UCSD-AML1 (cell line): Measurements from ENCODE around the gene OPN1MW.
"Not testable (repeated sequence)": the region's sequence is repeated elsewhere in the genome, so short reads cannot be mapped to it uniquely, and the experiment has no call there.

Experiments used
- DNase-seq: peaks from one replicate; lab custom pipeline; 2025; ENCODE audit not compliant: unreplicated experiment; lab: John Stamatoyannopoulos, UW

Gene OPN1MW

GRCh38 chrX:154209670-154210418 is 27.4 kb downstream of the OPN1MW start:
- DNase-seq, result not testable (repeated sequence)

DNA sequence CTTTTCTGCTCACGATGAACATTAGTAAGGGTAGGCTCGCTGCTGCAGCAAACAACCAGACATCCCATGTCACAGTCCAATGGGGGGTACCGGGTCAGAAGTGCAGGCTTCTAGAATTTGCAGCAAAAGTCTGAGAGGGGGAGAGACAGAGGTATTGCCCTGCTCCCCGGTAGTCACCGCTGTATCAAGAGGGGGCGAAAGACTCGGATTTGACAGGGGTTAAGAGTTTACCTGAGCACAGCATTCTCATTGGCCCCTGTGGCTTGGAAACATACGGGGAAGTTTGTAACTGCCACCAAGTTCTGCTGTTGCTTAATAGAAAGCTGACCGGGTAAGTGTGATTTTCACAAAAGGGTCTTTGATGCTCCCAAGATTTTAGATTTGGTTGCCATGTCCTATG is 28.7 kb downstream of the OPN1MW start:
- not testable (repeated sequence) for DNase-seq

DNA sequence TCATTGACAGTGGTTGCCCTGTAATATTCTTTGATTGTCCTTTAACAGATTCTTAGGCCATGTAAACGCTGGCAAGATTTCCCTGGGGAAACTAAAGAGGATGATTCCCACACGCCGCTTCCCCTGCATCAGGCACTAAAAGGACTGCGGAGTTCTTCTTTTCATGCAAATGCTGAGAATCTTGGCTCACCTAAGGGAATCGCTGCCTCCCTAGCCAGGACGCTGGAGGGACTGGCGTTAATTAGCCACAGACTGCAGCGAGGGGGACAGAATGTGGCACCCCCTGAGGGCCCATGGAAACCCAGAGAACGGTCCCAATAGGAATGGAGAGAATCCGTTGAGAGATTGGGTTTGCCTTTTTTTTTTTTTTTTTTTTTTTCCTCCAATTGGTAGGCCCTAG is 29.1 kb downstream of the OPN1MW start:
- not testable (repeated sequence) for DNase-seq

GRCh38 chrX:154219456-154219855 is 37.1 kb downstream of the OPN1MW start, which contains the start of gene OPN1MW2:
Gene OPN1MW2 (plus strand): TSS chrX:154219756. CDS start chrX:154219816, 60 bp downstream.
- DNase-seq, result not testable (repeated sequence)

- not testable (repeated sequence) for DNase-seq
These were observed 42.9 kb downstream of the OPN1MW start for GRCh38 chrX:154225292-154225691.

DNA sequence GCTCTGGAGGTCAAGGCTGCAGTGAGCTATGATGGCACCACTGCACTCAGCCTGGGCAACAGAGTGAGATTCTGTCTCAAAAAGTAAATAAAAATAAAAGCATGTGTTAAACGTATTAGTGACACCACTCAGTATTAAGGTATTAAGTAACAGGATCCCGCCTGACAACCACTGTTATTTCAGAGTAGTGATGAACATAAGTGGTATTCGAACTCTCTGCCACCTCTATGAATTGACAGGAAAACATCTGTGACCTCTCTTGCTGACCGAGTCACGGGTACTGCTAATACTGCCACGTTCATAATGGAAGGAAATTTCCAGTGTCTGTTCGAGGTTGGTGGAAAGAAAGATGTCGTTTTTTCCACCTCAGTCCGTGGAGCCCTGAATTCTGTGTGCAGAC is 44.3 kb downstream of the OPN1MW start:
- DNase-seq, result not testable (repeated sequence)

DNA sequence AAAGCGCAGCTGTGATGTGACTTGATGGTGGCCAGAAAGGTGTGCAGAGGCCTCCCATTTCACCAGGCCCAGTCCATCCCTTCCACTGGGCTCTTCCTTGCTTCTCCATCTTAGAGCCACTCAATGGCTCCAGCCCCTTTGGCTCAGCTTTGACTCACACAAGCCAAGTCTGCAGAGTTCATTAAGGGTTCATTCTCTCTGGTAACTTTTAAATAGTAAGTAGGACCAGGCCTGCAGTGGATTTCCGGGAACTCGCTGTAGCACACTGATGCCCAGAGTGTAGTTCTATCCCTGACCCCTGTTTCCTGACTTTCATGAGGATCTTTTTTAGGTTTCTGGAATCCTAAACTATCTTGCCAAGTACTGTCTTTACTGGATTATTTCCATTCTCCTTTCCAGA is 49.0 kb downstream of the OPN1MW start:
- DNase-seq, result not testable (repeated sequence)

GRCh38 chrX:154233620-154234019 is 51.2 kb downstream of the OPN1MW start:
- not testable (repeated sequence) for DNase-seq

DNA sequence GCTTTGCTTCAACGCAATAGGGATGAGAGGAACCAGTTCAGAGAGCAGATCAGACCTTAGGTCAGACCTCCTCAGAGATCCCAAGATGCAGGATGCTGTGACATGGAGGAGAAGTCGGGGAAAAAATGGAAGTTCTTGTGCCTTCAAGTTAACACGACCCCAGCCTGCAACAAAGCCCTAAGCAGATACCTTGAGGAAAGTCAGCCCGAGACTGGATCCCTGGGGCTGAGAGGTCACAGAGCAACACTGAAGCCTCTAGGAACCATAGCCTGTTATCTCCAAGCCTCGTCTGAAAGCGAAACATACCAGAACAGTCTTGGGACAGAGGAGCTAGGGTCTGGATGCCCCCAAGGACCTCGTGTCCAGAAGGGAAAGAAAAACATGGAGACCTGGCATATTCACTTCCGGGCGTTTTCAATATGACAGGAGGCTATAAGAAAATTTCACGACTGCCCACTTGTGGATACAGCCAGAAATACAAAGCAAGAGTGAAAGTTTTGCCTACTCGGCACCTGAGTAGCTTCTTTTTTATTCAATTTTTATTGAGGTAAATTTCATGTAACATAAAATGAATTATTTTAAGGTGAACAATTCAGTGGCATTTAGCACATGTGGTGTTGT is 56.7 kb downstream of the OPN1MW start:
- not testable (repeated sequence) for DNase-seq

GRCh38 chrX:154239982-154240503 is 57.6 kb downstream of the OPN1MW start:
- DNase-seq, result not testable (repeated sequence)
